BLaER1 treated with 17β-estradiol and CSF1 and Interleukin-3, amounts not matched to agents 10 nM and 100 nM (cell line): ENCODE data around the gene BUB3.

Source experiments
- H3K27ac ChIP-seq, 11 experiments: shearing (Covaris generic); formaldehyde crosslinking; 2 replicates each; pipeline ENCODE4 v1.8.1; 2022
- H3K27me3 ChIP-seq, 11 experiments: shearing (Covaris generic); formaldehyde crosslinking; 2 replicates each; pipeline ENCODE4 v1.8.1; 2022
- H3K36me3 ChIP-seq, 11 experiments: shearing (Covaris generic); formaldehyde crosslinking; 2 replicates each; pipeline ENCODE4 v1.8.1; 2022
- H3K4me1 ChIP-seq, 10 experiments: shearing (Covaris generic); formaldehyde crosslinking; 2 replicates each; pipeline ENCODE4 v1.8.1; 2022
- H3K4me2 ChIP-seq, 11 experiments: shearing (Covaris generic); formaldehyde crosslinking; 2 replicates each; pipeline ENCODE4 v1.8.1; 2022
- H3K4me3 ChIP-seq, 10 experiments: shearing (Covaris generic); formaldehyde crosslinking; 2 replicates each; pipeline ENCODE4 v1.8.1; 2022
- H3K9ac ChIP-seq, 11 experiments: shearing (Covaris generic); formaldehyde crosslinking; 2 replicates each; pipeline ENCODE4 v1.8.1; 2022
- H3K9me3 ChIP-seq, 11 experiments: shearing (Covaris generic); formaldehyde crosslinking; replicated peaks in 1 of 11; 2 replicates each; pipeline ENCODE4 v1.8.1; 2022
- H4K20me1 ChIP-seq, 11 experiments: shearing (Covaris generic); formaldehyde crosslinking; 2 replicates each; pipeline ENCODE4 v1.8.1; 2022
- Cebpa-rat ChIP-seq, 11 experiments: shearing (Covaris generic); IDR thresholded peaks; 2 replicates each; pipeline ENCODE4 v1.8.1; 2022

BUB3 gene

DNA sequence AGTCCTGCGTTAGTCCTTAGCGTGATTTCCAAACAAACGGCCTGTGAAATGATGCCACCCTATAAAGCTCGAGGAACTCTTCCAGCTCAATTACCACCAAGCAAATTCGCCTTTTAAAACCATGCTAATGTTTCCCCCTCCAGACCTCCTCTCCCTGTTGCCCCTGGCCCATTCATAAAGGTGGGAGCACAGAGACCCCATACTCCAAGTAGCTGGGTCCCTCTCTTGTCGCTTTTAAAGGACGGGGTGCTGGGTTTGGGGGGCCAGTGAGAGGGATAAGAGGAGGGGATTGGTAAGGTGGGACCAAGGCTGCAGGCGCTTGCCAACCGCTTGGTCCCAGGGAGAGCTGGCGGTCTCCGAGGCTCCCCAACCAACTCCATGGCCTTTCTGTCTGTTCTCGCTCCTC, 5.0 kb upstream of the BUB3 start:
- no peak overlapping the region; a peak in 1 of 22 replicates for H3K9ac ChIP-seq
- H3K4me2 ChIP-seq: peak overlapping the region; percentile 59 to 99 (median 82)
- peak overlapping the region; percentile 41 to 64 (median 50) for H3K4me3 ChIP-seq
- peaks cover 94 to 97% (median 96%) of the 10 kb centered on the region in 11 experiments for H3K27me3 ChIP-seq
- H3K36me3 ChIP-seq: no peaks in the 10 kb centered on the region
- TF ChIP-seq Cebpa-rat (IDR thresholded peaks at IDR 0.05): no peak
- no peak overlapping the region for H3K27ac ChIP-seq
- peaks cover 0 to 76% (median 68%) of the 10 kb centered on the region in 11 experiments; a peak in 19 of 22 replicates for H4K20me1 ChIP-seq
- peaks cover 53 to 72% (median 67%) of the 10 kb centered on the region in 10 experiments for H3K4me1 ChIP-seq
- H3K9me3 ChIP-seq: peaks cover 0 to 7% (median 0%) of the 10 kb centered on the region in 11 experiments; a peak in 4 of 22 replicates

DNA sequence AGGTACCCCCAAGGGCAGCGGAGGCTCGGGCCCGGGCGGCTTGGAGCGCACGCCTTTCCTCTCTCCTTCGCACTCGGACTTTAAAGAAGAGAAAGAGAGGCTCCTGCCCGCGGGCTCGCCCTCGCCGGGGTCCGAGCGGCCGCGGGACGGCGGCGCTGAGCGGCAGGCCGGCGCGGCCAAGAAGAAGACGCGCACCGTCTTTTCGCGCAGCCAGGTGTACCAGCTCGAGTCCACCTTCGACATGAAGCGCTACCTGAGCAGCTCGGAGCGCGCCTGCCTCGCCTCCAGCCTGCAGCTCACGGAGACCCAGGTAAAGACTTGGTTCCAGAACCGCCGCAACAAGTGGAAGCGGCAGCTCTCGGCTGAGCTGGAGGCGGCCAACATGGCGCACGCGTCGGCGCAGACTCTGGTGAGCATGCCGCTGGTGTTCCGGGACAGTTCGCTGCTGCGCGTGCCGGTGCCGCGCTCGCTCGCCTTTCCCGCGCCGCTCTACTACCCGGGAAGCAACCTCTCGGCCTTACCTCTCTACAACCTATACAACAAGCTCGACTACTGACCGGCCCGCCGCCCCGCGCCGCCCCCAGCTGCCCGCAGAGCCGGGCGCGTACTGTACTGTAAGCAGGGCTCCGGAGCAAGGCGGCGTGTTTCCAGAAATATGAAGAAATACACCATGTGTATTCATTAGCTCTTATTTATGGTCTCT, 4.5 kb upstream of the BUB3 start:
- TF ChIP-seq Cebpa-rat (IDR thresholded peaks at IDR 0.05): no peak
- peak overlapping the region; percentile 59 to 99 (median 82) for H3K4me2 ChIP-seq
- peaks cover 0 to 7% (median 0%) of the 10 kb centered on the region in 11 experiments; a peak in 4 of 22 replicates for H3K9me3 ChIP-seq
- H3K4me1 ChIP-seq: peaks cover 52 to 70% (median 66%) of the 10 kb centered on the region in 10 experiments
- H3K4me3 ChIP-seq: peak overlapping the region; percentile 41 to 64 (median 50)
- peaks cover 89 to 91% (median 90%) of the 10 kb centered on the region in 11 experiments for H3K27me3 ChIP-seq
- peak overlapping the region in 1 of 11 experiments; percentile 1; a peak in 1 of 22 replicates for H3K9ac ChIP-seq
- H3K27ac ChIP-seq: no peak overlapping the region
- no peaks in the 10 kb centered on the region; a peak in 1 of 22 replicates for H3K36me3 ChIP-seq
- H4K20me1 ChIP-seq: peaks cover 0 to 73% (median 65%) of the 10 kb centered on the region in 11 experiments; a peak in 20 of 22 replicates

DNA sequence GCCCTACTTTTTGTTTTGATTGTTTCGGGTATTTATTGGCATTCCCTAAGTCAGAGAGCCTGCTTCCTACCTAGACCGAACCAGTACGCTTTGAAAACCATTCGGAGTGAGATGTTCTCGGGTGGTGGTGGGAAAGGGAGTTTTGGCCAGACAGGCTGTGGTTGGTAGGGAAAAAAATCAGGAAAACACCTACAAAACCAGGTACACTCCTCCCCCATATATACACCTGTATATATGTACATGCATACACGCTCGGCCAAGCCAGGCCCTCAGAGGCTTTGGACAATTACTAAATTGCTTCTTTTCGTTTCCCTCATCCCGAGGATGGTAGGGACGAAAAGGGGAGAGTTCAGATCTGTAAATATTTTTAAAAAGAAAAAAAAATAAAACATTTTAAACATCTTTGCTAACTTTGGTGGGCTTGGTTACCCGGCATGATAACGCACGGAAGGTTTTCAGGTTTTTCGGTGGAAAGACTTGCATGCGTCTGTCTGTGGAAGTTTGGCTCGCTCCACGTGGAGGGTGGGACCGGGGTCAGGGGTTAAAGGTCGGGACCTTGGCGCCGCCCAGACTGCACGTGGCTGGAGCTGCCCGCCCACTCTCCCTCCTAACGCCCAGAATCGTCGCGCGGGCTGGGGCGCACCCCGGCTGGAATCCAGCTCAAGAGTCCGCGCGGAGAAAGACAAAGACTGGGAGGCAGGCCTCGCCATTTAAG, 3.8 kb upstream of the BUB3 start:
- Histone ChIP-seq H3K27me3 (peaks cover 81 to 84% (median 83%) of the 10 kb centered on the region in 11 experiments), H3K27ac (no peak overlapping the region), H3K4me3 (peak overlapping the region; percentile 38 to 64 (median 50)), H3K4me2 (peak overlapping the region; percentile 66 to 99 (median 82)), H3K36me3 (peaks cover 0 to 6% (median 2%) of the 10 kb centered on the region in 11 experiments; a peak in 10 of 22 replicates), H3K4me1 (peaks cover 50 to 66% (median 62%) of the 10 kb centered on the region in 10 experiments), H4K20me1 (peaks cover 5 to 73% (median 69%) of the 10 kb centered on the region in 11 experiments; a peak in 20 of 22 replicates), H3K9me3 (peaks cover 0 to 7% (median 0%) of the 10 kb centered on the region in 11 experiments; a peak in 4 of 22 replicates), H3K9ac (no peak overlapping the region)
- TF ChIP-seq Cebpa-rat (IDR thresholded peaks at IDR 0.05): no peak

DNA sequence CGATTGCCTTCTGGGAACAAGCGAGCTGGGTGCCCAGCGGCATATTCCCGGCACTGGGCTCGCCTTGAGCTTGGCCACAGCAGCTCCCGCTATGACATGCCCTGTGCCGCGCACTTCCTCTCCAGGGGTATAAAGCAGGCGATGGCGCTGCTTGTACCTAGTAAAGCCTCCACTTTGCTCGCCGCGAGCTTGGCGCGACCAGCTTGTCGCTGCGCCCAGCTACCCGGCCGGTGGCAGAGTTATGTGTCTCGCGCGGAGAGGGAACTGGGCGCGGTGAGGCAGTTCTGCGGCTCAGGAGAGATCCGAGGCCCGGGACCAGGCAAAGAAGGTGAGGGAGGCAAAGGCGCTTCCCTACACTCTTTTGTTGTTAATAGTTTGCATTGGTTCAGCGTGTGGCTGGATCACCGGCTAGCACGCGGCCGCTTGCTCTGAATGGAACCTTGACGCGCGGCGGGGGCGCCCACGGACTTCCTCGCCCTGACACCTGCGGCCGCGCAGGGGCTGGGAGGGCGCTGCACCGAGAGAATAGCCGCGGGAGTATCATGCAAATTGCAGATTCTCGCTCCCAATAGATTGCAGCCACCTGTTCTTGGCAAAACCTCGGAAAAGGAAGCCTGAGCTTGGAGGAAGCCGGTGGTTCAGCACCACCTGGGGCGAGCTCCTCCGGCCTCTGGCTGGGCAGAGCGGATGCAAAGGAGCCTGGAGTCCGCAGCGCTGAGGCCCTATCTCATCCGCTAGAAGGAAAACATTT, 3.0 kb upstream of the BUB3 start:
- TF ChIP-seq Cebpa-rat (IDR thresholded peaks at IDR 0.05): no peak
- H3K27ac ChIP-seq: no peak overlapping the region
- H4K20me1 ChIP-seq: peaks cover 12 to 73% (median 69%) of the 10 kb centered on the region in 11 experiments; a peak in 21 of 22 replicates
- peak overlapping the region; percentile 37 to 60 (median 44); a peak in 18 of 20 replicates for H3K4me3 ChIP-seq
- peaks cover 0 to 7% (median 0%) of the 10 kb centered on the region in 11 experiments; a peak in 4 of 22 replicates for H3K9me3 ChIP-seq
- H3K9ac ChIP-seq: no peak overlapping the region; a peak in 1 of 22 replicates
- H3K4me1 ChIP-seq: peaks cover 57 to 68% (median 62%) of the 10 kb centered on the region in 10 experiments
- H3K36me3 ChIP-seq: peaks cover 2 to 13% (median 9%) of the 10 kb centered on the region in 11 experiments; a peak in 20 of 22 replicates
- H3K4me2 ChIP-seq: peak overlapping the region; percentile 66 to 99 (median 80)
- peaks cover 74 to 77% (median 76%) of the 10 kb centered on the region in 11 experiments for H3K27me3 ChIP-seq

DNA sequence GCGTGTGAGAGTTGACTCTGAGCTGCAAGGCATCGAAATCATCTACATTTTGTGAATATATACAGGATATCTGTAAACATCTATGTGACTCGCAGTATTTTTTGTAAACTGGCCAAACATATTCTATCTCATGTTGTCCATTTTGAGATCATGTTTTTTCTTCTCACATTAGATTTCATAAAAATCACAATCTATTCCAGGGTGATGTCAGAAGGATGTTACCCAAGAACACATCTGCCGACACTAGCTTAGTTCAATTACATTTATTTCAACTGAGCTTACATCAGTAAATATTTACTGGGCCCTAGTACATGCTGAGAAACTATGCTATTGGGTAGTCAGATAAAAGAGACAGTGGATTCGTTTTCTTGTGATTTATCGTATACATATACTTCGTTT, 2.5 kb upstream of the BUB3 start:
- H3K9ac ChIP-seq: no peak overlapping the region
- no peak for TF ChIP-seq Cebpa-rat (IDR thresholded peaks at IDR 0.05)
- H3K27me3 ChIP-seq: peaks cover 68 to 71% (median 70%) of the 10 kb centered on the region in 11 experiments
- H3K27ac ChIP-seq: no peak overlapping the region
- peaks cover 8 to 19% (median 15%) of the 10 kb centered on the region in 11 experiments; a peak in 21 of 22 replicates for H3K36me3 ChIP-seq
- H3K4me1 ChIP-seq: peaks cover 59 to 69% (median 63%) of the 10 kb centered on the region in 10 experiments
- peaks cover 0 to 7% (median 0%) of the 10 kb centered on the region in 11 experiments; a peak in 4 of 22 replicates for H3K9me3 ChIP-seq
- H3K4me3 ChIP-seq: peak overlapping the region in 7 of 10 experiments; percentile 38 to 60 (median 51); a peak in 8 of 20 replicates
- peak overlapping the region; percentile 66 to 99 (median 80); a peak in 20 of 22 replicates for H3K4me2 ChIP-seq
- peaks cover 18 to 73% (median 70%) of the 10 kb centered on the region in 11 experiments; a peak in 21 of 22 replicates for H4K20me1 ChIP-seq

DNA sequence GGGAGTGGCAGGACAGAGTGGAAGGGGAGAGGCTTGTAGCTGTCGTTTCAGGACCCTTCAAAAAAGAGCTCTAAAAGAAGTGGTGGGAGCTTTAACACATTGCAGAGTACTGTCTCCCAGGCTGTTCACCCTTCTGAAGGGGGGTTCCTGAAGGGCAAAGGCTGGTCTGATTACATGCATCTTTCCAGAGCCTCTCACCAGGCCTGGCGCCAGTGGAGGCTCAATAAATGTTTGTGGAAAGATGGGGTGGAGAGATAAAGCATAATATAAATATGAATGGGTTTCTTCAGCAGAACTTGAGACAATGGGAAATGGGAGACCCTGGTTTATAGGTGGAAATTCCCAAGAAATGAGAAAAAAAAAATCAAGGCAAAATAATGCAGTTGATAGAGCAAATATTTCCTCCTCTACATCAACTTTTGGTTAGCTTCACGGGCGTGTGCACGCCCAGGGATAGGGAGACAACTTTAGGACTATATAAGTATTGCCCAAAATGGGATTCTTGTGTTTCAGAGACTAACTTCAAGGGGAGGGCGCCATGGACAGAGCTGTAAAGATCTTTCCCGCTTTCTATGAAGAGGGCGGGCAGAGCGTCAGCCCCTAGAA, 613 bp upstream of the BUB3 start:
- Histone ChIP-seq H3K9ac (no peak overlapping the region), H3K4me3 (peak overlapping the region in 1 of 10 experiments; percentile 83; a peak in 2 of 20 replicates), H3K27ac (no peak overlapping the region), H3K27me3 (peaks cover 50 to 52% (median 51%) of the 10 kb centered on the region in 11 experiments), H3K36me3 (peaks cover 26 to 37% (median 34%) of the 10 kb centered on the region in 11 experiments), H3K4me2 (peak overlapping the region; percentile 9 to 62 (median 40); a peak in 19 of 22 replicates), H3K4me1 (peaks cover 59 to 69% (median 63%) of the 10 kb centered on the region in 10 experiments), H3K9me3 (peaks cover 0 to 7% (median 0%) of the 10 kb centered on the region in 11 experiments; a peak in 4 of 22 replicates), H4K20me1 (peaks cover 36 to 73% (median 71%) of the 10 kb centered on the region in 11 experiments; a peak in 21 of 22 replicates)
- no peak for TF ChIP-seq Cebpa-rat (IDR thresholded peaks at IDR 0.05)

DNA sequence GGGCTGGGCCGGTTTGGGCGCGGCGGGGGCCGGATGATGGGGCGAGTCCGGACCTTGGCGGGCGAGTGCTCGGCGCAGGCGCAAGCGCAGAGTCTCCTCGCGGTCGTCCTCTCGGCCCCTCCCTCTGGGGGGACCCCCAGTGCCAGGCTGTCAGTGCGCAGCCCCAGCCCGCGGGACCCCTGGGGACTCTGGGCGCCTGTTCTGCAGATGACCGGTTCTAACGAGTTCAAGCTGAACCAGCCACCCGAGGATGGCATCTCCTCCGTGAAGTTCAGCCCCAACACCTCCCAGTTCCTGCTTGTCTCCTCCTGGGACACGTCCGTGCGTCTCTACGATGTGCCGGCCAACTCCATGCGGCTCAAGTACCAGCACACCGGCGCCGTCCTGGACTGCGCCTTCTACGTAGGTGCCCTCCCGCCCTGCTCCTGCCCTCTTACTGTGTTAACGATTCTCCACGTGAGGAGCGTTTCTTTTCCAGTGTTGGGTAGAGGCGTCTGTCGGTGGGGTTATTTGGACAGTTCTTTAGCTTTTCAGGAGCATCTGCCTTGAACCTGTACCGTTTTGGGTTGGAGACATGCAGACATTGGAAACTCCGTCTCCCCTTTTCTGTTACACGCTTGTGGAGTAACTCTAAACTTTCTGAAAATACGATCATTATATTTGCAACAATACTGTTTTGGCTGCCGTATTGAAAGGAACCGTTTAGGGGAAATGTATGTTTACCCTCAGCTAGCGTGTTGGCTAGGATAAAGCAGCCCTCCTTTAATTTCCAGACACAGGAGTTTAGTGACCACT, 706 bp downstream of the BUB3 start:
- Histone ChIP-seq H4K20me1 (peaks cover 48 to 73% (median 71%) of the 10 kb centered on the region in 11 experiments; a peak in 21 of 22 replicates), H3K36me3 (peaks cover 29 to 51% (median 45%) of the 10 kb centered on the region in 11 experiments)

More for the DNA sequence above, 706 bp downstream of the BUB3 start:
- Histone ChIP-seq H3K9me3 (peaks cover 0 to under 1% (median 0%) of the 10 kb centered on the region in 11 experiments; a peak in 1 of 22 replicates), H3K27ac (peak overlapping the region; percentile 65 to 99 (median 94)), H3K4me2 (peak overlapping the region; percentile 72 to 93 (median 86)), H3K27me3 (peaks cover 37 to 39% (median 38%) of the 10 kb centered on the region in 11 experiments), H3K4me1 (peaks cover 54 to 70% (median 64%) of the 10 kb centered on the region in 10 experiments), H3K9ac (peak overlapping the region; percentile 85 to 99 (median 96)), H3K4me3 (peak overlapping the region; percentile 83 to 98 (median 94))
- no peak for TF ChIP-seq Cebpa-rat (IDR thresholded peaks at IDR 0.05)
